Effector memory CD4-positive, alpha-beta T cell (primary cell): Measurements from ENCODE around the gene TBC1D16.
A peak's percentile ranks its signal among the peaks of the same experiment; 100 is the strongest.

Experiments
- DNase-seq, 3 donors: peaks; one replicate each; pipeline ENCODE4 v3.0.0-alpha.2; 2020
- H3K27ac ChIP-seq: 2 replicates; pipeline ENCODE4 v1.7.0; 2013; ENCODE audit warnings: mild to moderate bottlenecking, low read length, moderate library complexity; ENCODE audit not compliant: insufficient read depth, poor library complexity, severe bottlenecking
- H3K27me3 ChIP-seq: replicated peaks from 2 replicates; pipeline ENCODE4 v1.7.0; 2013; ENCODE audit warnings: mild to moderate bottlenecking, low read length; ENCODE audit not compliant: insufficient read depth, control insufficient read depth, poor library complexity, severe bottlenecking
- H3K36me3 ChIP-seq: 2 replicates; pipeline ENCODE4 v1.7.0; 2013; ENCODE audit warnings: mild to moderate bottlenecking, low read length, moderate library complexity; ENCODE audit not compliant: control insufficient read depth, insufficient read depth
- H3K4me1 ChIP-seq: 2 replicates; pipeline ENCODE4 v1.7.0; 2013; ENCODE audit warnings: low read length, mild to moderate bottlenecking; ENCODE audit not compliant: control insufficient read depth, insufficient read depth, poor library complexity, severe bottlenecking
- H3K4me3 ChIP-seq: 2 replicates; pipeline ENCODE4 v1.7.0; 2013; ENCODE audit warnings: low read length, low read depth, mild to moderate bottlenecking; ENCODE audit not compliant: insufficient read depth, poor library complexity, severe bottlenecking
- H3K9me3 ChIP-seq: 2 replicates; pipeline ENCODE4 v1.7.0; 2013; ENCODE audit warnings: mild to moderate bottlenecking, low read length, moderate library complexity; ENCODE audit not compliant: control insufficient read depth

The TBC1D16 gene

GRCh38 chr17:80005360-80006338, 30.0 kb downstream of the TBC1D16 start:
- no peak overlapping the region for H3K4me3 ChIP-seq

GRCh38 chr17:80003969-80004368, 31.7 kb downstream of the TBC1D16 start:
- no peak overlapping the region for H3K4me3 ChIP-seq
- H3K4me1 ChIP-seq = peaks cover 8% of the 10 kb centered on the region
- DNase-seq = no peak
- H3K27ac ChIP-seq = no peak overlapping the region
- no peaks in the 10 kb centered on the region for H3K9me3 ChIP-seq
- no peaks in the 10 kb centered on the region for H3K27me3 ChIP-seq
- no peaks in the 10 kb centered on the region for H3K36me3 ChIP-seq

More at GRCh38 chr17:80005360-80006338, 30.0 kb downstream of the TBC1D16 start:
- Histone ChIP-seq H3K27ac (no peak overlapping the region), H3K4me1 (peaks cover 8% of the 10 kb centered on the region), H3K9me3 (no peaks in the 10 kb centered on the region), H3K36me3 (no peaks in the 10 kb centered on the region), H3K27me3 (no peaks in the 10 kb centered on the region)
- peak; percentile 26 to 51 (median 30) for DNase-seq

DNA sequence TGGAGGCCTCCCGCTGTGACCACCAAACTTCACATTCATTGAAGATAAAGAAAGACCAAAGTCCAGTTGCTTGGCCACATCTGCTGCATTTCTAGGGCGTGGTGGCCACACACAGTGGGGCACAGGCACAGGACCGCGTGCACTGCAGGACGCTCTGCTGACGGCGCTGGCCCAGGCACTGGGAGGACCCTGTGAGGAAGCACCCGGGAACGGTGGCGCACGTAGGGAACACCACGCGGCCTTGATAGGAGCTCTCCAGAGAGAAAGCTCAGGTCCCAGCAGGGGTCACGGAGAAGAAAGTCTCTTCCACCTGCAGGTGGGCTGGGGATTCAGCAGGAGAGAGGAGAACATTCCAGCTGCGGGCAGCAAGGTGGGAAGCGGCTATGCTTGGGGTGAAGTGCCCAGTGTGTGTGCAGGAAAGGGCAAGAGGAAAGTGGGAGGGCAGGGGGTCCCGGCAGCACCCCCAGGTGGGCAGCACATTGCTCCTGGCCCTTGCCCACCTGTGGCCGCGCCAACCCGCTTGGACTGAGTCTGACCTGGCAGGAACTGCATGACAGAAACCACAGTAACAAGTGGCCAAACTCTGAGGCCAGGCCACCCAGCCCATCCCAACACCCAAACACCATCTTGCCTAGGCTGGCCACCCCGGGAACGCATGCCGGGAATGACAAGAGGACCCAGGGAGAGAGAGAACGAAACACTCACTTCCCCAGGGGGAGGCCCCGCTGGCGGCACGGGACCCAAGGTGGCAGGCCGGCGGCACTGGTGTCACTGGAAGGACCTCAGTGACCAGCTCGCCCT, 32.8 kb downstream of the TBC1D16 start:
- Histone ChIP-seq H3K9me3 (no peaks in the 10 kb centered on the region), H3K4me3 (no peak overlapping the region), H3K36me3 (no peaks in the 10 kb centered on the region), H3K27ac (no peak overlapping the region), H3K27me3 (no peaks in the 10 kb centered on the region), H3K4me1 (peaks cover 17% of the 10 kb centered on the region)
- DNase-seq = no peak

DNA sequence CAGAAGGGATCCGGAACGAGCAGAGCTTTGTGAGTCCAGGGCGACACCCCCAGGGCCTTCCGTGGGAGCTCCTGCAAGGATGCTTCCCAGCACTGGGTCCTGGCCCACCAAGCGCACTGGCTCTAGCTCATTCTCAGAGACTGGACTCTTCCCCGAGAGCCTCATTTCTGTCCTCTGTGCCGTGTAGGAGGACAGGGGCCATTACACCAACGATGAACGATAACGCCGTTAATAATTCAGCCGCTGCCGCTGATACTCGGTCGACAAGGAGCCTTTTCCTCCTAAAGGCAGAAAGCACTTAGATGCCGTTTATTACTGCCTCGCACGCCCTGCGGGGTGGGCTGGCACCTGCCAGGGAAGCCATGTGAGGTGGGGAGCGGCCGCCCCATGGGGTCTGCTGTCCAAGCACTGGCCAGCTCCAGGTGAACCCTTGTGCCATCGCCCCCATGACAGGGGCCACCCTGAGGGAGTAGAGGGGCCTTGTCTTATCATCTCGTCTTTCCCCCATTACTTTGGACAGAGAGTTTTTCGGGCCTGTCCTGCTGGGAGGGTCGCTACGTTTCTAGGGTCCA, 33.5 kb downstream of the TBC1D16 start:
- no peaks in the 10 kb centered on the region for H3K36me3 ChIP-seq
- no peak for DNase-seq
- H3K27ac ChIP-seq = no peak overlapping the region
- H3K4me1 ChIP-seq = peaks cover 24% of the 10 kb centered on the region
- no peaks in the 10 kb centered on the region for H3K27me3 ChIP-seq
- no peaks in the 10 kb centered on the region for H3K9me3 ChIP-seq
- H3K4me3 ChIP-seq = no peak overlapping the region

- Histone ChIP-seq H3K36me3 (no peaks in the 10 kb centered on the region), H3K27me3 (no peaks in the 10 kb centered on the region), H3K9me3 (no peaks in the 10 kb centered on the region), H3K4me3 (no peak overlapping the region), H3K27ac (no peak overlapping the region), H3K4me1 (peaks cover 31% of the 10 kb centered on the region)
- DNase-seq = no peak
Observed at GRCh38 chr17:80000981-80001775, 34.5 kb downstream of the TBC1D16 start.

DNA sequence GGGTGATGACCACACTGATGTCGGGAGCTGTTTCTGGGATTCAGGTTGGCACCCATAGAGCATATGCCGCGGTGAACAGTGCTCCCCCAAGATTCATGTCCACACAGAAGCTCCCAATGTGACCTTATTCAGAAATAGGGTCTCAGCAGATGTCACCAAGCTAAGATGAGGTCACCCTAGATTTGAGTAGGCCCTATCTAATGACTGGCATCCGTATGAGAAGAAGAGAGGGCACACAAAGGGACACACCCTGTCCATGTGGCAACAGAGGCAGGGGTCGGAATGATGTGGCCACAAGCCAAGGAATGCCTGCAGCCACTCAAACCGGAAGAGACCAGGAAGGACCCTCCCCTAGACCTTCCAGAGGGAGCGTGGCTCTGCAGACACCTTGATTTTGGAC, 35.5 kb downstream of the TBC1D16 start:
- Histone ChIP-seq H3K27ac (no peak overlapping the region), H3K4me1 (peaks cover 24% of the 10 kb centered on the region), H3K36me3 (no peaks in the 10 kb centered on the region), H3K27me3 (no peaks in the 10 kb centered on the region), H3K4me3 (no peak overlapping the region), H3K9me3 (no peaks in the 10 kb centered on the region)
- DNase-seq = no peak

DNA sequence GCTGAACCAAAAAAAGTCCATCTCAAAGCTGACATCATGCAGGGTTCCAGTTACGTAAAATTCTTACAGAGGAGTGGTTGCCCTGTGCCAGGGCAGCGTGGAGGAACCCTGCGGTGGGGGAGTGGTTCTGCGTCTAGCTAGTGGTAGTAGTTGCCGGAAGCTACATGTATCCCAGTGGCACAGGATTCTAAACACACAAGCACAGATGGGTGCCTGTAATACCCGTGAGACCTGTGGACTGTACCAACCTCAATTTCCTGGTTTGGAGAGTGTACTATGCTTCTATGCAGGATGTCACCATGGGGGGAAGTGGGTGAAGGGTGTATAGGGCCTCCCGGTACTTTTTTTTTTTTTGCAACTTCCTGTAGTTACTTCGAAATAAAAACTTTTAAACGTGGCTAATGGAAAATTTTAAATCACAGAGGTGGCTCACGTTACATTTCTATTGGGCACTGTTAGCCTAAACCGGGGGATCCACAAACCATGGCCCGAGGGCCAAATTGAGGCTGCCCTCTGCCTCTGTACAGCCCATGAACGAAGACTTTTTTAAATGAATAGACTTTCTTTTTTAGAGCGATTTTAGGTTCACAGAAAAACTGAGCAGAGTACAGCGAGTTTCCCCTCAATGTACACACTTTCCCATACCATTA, 38.5 kb downstream of the TBC1D16 start:
- H3K36me3 ChIP-seq = no peaks in the 10 kb centered on the region
- H3K27ac ChIP-seq = peak overlapping the region; percentile 75
- H3K27me3 ChIP-seq = no peaks in the 10 kb centered on the region
- peak; percentile 64 to 76 (median 73) for DNase-seq
- H3K4me3 ChIP-seq = peak overlapping the region; percentile 11
- peaks cover 30% of the 10 kb centered on the region for H3K4me1 ChIP-seq
- no peaks in the 10 kb centered on the region for H3K9me3 ChIP-seq

- no peak for DNase-seq
- peak overlapping the region; percentile 75 for H3K27ac ChIP-seq
Observed at GRCh38 chr17:79996291-79996690, 39.4 kb downstream of the TBC1D16 start.

GRCh38 chr17:79995696-79996095, 40.0 kb downstream of the TBC1D16 start:
- H3K4me1 ChIP-seq = peaks cover 39% of the 10 kb centered on the region
- no peaks in the 10 kb centered on the region for H3K36me3 ChIP-seq
- no peaks in the 10 kb centered on the region for H3K27me3 ChIP-seq
- DNase-seq = no peak
- no peaks in the 10 kb centered on the region for H3K9me3 ChIP-seq
- H3K4me3 ChIP-seq = no peak overlapping the region
- H3K27ac ChIP-seq = no peak overlapping the region

More at GRCh38 chr17:79996291-79996690, 39.4 kb downstream of the TBC1D16 start:
- no peaks in the 10 kb centered on the region for H3K9me3 ChIP-seq
- H3K4me3 ChIP-seq = no peak overlapping the region
- H3K36me3 ChIP-seq = no peaks in the 10 kb centered on the region
- H3K4me1 ChIP-seq = peaks cover 37% of the 10 kb centered on the region
- H3K27me3 ChIP-seq = no peaks in the 10 kb centered on the region
